HG02763 (cell line): ENCODE results near the gene RTN4RL1.

Experiments
- ATAC-seq: cut with Tn5 transposase; IDR thresholded peaks from one replicate; pipeline ENCODE4 v1.9.1; 2021; ENCODE audit warnings: mild to moderate bottlenecking, moderate library complexity; ENCODE audit not compliant: unreplicated experiment

RTN4RL1 gene

GRCh38 chr17:1928976-1929375 is 96.2 kb downstream of the RTN4RL1 start:
- no peak for ATAC-seq

DNA sequence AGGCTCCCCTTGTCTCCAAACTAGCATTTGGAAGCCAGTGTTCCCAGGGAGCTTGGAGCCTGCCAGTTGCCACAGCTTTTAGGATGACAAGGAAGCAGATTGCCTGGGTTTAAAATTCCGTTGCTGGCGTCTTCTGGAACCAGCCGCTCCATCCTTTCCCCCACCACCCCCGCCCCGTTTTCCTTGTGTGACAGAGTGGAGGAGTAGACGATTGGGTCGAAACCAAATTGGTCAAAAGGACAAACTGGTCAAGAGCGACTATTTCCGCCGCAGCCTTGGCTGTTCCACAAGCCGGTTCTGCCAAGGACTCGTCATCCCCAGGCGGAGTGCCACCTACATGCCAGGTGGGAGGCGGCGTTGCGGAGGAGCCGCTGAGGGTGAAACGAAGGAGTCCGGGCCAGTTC is 104.2 kb downstream of the RTN4RL1 start:
- ATAC-seq, result no peak

DNA sequence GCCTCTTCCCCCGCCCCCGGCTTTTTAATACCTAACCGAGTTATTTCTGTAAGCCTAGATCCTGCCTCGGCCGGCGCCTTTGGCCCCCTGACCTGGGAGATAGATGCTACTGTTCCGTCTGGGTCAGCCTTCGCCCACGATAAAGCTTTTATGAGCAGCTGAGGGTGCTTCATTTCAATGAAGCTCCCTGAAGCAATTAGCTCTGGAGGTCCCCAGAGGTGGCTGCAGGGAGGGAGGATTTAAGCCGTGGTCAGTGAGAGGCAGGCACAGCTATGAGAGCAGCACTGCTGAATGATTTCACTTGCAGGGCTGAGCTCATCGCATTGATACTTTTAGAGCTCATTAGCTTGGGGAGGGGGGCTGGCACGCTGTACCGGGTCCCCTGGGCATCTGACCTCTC is 105.9 kb downstream of the RTN4RL1 start:
- no peak for ATAC-seq

DNA sequence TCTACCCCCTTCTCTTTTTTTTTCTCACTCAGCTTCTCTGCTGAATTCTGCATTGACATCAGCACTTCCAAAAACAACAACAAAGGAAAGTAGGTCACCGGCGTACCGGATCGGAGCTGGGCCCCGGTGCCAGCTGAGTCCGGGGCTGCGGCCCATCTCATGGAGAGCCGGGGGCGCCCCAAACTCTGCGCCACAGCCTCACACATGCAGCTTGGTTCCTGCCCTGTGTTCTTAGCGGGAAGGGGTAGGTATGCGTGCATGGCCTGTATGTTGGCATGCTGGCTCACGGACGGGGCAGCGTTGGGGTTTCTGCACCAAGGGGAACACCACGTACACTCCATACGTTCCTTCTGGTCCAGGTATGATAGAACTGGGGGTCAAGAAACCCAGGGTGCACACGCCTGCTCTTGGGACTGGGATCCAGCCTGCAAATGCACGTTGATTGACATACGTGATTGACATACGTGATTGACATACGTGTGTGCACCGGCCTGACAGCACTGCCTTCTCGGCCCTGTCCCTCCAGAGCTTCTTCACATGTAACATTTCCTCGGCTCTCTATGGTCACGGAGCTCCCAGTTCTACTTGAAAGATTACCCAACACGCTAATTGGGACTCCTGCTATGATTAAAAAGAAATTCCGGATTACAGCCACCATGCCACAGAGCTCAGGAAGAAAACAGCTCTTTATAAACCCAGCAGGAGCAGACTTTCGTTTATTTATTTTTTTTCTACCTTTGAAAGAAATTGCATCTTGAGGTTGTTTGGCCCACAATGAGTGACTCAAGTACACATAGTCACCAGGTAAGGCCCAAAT is 106.6 kb downstream of the RTN4RL1 start:
- no peak for ATAC-seq

GRCh38 chr17:1916963-1917715 is 108.0 kb downstream of the RTN4RL1 start:
- ATAC-seq, result no peak

GRCh38 chr17:1916316-1916715 is 108.8 kb downstream of the RTN4RL1 start:
- no peak for ATAC-seq

- no peak for ATAC-seq
Observed at GRCh38 chr17:1915889-1916288, 109.2 kb downstream of the RTN4RL1 start.

DNA sequence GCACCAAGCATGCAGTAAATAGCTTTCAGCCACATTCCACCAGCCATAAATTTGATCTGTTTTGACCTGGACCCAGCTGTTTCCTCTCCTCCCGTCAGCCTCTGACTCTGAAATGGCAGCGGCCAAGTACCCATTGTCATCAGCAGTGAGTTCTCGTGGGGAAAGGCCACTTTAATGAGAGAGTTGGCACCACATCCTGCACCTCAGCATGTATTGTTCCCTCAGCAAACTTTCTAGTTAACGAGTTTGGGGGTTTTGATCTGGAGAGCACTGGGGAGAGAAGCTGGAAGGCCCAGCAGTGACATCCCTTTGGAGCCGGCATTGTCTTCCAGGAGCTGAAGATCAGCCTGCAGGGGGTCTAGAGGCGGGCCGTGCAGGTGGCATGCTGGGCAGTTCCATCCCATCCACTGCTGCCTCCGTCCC is 110.5 kb downstream of the RTN4RL1 start:
- ATAC-seq, result no peak

DNA sequence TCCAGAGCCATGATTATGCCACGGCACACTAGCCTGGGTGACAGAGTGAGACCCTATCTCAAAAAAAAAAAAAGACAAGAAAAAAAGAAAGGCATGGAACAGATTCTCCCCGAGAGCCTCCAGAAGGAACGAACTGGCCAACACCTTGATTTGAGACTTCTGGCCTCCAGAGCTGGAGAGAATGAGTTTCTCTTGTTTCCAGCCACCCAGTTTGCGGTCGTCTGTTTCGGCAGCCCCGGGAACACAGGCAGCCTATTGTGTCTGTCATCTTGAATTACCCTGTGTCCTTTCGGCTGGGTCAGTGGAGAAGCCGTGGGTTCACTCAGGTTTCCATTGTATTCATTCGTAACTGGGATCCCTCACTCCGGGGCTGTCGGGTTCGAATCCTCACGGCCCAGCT is 111.4 kb downstream of the RTN4RL1 start:
- ATAC-seq, result no peak

DNA sequence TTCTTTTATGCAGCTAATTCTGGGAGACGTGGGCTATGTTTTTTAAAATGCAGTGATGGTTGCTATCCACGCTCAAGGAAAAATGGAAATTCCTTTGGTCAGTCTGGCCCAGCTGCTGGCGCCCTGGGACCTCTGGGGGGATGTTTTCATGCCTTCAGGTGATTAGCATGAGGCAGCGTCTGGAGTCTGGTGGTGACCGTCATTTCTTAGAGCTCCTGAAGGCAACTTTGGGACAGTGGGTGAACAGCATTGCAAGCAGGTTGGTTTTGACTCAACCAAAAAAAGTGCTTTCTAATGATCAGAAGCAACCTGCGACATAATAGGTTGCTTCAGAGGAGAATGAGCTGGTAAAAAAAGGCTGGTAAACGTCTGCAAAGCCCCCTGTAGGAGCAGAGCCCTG is 113.0 kb downstream of the RTN4RL1 start:
- ATAC-seq, result no peak

DNA sequence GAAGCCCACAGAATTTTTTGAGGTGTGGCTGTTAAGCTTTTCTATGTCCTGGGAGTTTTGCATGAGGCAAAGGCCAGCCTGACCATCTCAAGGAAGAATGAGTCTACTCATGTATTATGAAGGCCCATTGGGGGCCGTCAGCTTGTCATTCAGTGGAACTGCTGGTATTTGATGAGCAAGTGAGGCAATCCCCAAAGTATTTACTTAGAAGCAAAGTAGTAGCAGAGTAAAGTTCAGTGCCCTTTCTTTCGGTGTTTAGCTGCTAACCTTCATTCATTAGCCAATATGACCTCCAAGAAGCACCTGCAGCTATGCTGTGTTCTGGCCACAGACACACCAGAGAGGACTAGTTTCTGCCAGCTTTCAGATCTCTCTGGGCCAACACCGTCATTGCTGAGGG is 115.1 kb downstream of the RTN4RL1 start:
- no peak for ATAC-seq

DNA sequence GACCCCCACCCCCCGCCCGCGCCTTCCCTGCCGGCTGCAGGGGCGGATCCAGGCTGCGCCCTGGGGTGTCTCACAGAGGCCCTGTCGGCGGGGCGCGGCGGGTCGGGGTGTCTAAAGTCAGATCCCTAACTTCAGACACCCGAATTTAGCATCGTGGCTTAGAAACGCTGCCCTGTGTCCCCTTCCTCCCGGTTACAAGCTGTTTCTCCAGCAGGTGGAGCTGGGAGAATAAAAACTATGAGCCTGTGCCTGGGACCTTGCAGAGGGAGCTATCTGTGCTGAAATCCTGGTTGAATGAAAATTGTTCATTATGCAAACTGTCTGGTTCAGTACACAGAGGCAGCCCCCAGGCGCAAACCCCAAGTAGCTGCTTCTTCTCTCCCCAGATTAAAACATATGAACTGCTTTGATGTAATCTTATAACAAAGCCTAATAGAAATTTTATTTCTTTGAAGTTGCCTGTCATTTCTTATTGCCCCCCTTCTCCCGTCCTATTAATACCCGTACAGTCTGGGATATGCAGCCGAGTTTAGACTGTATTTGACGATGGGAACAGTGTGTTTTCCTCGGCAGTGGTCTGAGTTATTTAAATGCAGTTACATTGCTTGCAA is 116.3 kb downstream of the RTN4RL1 start:
- no peak for ATAC-seq

DNA sequence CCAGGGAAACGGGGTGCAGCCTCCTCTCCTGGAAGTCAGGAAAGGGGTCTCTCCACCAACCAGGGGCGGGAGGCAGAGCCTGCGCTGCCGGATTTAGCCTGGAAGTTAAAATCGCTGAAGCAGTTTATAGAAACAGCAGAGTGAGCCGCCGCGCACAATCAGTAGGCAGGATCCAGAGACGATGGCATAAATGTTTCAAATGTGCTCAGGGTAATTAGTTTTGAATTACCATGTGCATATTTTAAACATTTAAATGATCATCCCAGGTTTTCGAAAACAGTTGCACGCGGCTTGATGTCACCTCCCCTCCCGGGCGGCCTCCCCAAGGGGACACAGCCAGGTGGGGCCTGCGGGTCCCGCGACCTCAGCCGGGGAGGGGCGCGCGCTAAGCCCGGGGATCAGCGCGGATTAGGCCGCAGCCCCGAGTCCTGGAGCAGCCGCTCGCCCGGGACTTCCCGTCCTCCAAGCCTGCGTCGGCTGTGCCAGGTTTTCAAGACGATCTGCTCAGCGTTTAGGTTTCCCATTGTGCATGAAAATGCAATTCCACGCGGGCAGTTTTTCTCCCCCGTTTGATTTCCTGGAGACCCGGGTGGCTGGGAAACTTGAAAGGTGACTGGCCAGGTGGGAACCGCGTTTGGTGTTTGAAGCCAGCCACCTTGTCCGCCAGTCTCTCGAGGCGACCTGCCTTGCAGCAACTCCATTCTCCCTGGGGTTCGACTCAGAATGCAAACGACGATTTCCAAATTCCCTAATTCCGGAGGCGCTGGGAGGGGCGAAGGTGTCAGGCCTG is 117.0 kb downstream of the RTN4RL1 start:
- no peak for ATAC-seq

DNA sequence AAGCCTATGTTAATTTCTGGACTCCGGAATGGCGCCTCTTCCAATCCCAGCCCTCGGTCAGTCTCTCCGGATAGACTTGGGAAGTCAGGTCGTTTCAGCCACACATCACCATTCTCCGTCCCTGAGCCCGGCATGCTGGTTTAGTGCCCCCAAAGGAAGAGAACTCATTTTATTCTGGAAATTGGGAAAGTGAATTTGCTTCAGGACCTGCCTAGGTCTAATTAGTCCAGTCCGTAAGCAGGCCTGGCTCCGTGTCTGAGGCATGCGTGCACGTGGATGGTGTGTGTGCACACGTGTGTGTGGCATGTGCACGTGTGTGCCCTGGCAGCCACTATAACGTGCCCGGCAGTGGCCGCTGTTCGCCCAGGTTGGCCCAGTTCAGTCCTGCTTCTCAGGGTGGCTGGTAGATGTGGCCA is 117.9 kb downstream of the RTN4RL1 start:
- ATAC-seq, result no peak

- no peak for ATAC-seq
Observed at GRCh38 chr17:1906662-1907101, 118.5 kb downstream of the RTN4RL1 start.

DNA sequence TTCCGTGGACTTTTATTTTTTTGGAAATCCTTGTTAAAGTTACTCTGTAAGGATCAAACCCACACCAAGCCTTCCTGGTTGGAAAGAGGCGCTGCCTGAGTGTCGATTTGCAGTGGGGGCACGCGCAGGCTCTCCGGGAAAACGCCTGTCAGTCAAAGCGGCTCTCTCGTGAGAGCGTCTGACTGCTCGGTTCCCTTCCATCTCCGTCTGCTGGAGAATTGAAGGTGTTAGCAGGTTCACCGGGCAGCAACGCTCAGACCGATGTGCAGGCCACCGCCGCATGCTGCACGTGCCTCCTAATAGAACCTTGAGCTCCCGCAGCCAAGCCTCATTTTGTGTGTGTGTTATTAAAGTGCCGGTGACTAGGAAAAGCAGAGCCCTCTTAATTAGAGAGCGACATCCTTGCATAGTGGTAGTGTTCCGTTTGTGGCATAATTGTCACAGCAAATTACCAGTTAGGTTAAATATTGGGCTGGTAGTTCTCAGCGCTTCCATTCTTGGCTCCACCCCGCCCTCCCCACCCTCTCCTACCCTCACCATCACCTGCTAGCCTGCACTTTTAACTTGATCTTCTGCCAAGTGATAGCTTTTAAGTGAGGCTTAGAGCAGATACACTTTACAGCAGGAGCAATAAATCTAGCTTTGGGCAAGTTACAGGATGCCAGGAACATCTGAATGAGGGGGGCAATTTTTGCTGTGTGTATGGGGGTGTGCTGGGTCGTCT is 119.8 kb downstream of the RTN4RL1 start:
- ATAC-seq, result no peak

GRCh38 chr17:1904273-1905182 is 120.6 kb downstream of the RTN4RL1 start:
- no peak for ATAC-seq

DNA sequence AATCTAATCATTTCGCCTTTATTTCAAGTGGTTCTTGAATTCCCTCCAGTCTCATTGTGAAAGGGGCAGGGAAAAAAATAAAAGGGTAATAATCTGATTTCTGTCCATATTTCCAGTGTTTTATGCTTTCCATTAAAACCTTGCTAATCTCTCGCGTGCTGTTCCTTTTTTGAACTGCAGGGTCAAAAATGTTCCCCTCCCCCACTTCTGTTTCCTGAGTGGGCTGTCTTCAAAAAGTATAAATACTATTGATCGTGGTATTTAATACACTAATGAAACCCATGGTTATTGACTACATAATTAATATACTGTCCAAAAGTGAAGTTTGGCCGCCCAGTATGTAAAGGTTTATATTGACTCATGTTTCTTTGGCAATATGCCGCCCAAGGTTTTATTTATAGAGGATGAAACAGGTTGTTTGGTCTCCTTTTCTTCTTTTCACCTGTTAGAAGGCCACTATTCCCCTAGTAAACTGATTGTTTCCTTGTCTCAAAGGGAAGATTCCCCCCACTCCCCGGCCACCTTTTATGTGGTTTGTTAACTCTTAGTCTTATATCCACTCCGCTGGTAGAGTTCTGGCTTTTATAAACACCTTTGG is 125.6 kb downstream of the RTN4RL1 start:
- ATAC-seq, result no peak

GRCh38 chr17:1898872-1899271 is 126.3 kb downstream of the RTN4RL1 start:
- ATAC-seq, result no peak
